Glomerular visceral epithelial cell (primary cell): ENCODE measurements around the gene PCDHGA1.
"Not testable (repeated sequence)": the region's sequence is repeated elsewhere in the genome, so short reads cannot be mapped to it uniquely, and the experiment has no call there.

Source experiments
- DNase-seq: peaks from one replicate; pipeline ENCODE4 v3.0.0-alpha.2; 2016; ENCODE audit errors: extremely low spot score

The PCDHGA1 gene

DNA sequence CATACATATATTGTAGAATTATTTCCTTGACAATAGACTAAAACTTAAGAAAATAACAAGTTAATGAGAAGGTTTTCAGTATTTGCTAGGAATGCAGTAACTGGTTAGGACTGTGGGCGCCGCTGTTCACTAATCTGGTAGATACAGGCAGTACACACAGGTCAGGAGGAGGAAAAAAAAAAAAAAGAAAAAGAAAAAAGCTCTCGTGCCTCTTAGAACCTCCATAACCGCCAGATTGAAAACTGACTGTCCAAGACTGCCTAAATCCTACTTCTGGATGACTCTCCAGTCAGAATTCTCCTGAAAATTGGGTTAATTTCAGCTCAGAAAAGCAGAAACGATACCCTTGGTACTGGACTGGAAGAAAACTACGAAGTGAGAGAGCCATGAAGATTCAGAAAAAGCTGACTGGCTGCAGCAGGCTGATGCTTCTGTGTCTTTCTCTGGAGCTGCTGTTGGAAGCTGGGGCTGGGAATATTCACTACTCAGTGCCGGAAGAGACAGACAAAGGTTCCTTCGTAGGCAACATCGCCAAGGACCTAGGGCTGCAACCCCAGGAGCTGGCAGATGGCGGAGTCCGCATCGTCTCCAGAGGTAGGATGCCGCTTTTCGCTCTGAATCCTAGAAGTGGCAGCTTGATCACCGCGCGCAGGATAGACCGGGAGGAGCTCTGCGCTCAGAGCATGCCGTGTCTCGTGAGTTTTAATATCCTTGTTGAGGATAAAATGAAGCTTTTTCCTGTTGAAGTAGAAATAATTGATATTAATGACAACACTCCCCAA, at the start of gene PCDHGA1:
PCDHGA1 (plus strand) TSS at position 216 of the 782 bp plus-strand sequence.
- peak; percentile 19 for DNase-seq

DNA sequence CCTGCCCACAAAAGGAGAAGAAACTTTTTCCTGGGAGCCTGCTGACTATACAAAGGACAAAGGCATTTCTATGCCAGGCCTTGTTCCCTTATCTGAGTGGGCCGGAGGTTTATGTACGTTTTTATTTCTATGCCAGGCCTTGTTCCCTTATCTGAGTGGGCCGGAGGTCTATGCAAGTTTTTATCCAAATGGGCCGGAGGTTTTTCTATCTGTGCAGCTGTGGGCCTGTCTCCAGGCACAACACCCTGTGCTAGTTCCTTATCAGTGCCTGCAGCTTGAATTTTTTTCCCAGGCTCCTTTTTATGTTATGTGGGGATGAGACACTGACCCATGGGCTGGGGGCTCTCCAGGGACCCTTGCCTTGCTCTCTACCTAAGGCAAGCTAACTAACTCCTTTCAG, 31.9 kb upstream of the PCDHGA1 start:
- no peak for DNase-seq

DNA sequence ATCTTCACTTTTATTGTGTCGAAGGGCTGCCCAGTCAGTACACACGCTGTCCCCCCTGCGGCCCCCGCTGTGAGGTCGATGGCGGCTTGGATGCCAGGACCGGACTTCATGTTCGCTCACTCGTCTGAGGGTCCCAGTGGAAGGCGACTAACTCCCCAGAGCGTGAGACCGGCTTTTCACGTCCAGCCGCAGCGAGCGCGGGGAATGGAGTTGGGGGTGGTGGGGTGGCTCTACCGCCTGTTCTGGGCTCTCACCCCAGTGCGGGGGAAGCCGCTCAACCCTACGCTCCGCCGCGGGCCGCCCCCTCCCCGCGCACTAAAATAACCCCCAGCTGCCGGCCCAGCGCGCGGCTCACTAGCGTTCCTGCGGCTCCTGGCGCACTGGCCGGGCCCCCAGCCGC, 26.6 kb upstream of the PCDHGA1 start, which contains the start of gene SLC25A2:
SLC25A2 (minus strand) TSS at position 294 of the 400 bp plus-strand sequence; CDS start at position 110, 184 bp downstream.
- no peak for DNase-seq

DNA sequence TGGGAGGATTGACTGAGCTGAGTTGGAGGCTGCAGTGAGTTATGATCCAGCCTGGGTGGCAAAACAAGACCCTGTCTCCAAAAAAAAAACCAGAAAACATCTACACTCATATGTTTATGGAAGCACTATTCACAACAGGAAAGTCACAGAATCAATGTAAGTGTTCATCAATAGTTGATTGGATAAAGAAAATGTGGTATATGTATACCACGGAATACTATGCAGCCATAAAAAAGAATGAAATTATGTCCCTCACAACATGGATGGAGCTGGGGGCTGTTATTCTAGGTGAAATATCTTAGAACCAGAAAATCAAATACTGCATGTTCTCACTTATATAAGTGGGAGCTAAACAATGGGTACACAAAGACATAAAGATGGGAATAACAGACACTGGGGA, 23.7 kb upstream of the PCDHGA1 start:
- no peak for DNase-seq

DNA sequence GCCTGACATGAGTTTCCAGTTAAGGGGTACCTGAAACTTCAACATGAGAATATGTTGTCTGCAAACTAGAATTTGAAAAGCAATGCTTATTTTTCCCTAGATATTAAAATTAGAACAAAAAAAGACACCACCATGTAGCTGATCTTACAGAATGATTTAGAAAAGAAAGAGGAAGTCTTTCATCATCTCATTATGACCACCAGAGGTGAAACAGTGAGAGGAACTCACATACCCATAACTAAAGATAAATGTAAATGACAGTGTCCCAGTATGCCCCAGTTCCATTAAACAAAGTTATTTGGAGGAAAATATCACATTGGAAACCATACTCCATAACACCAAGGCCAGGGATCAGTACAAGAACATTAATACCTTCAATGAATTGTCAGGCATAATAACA, 16.6 kb upstream of the PCDHGA1 start:
- no peak for DNase-seq

DNA sequence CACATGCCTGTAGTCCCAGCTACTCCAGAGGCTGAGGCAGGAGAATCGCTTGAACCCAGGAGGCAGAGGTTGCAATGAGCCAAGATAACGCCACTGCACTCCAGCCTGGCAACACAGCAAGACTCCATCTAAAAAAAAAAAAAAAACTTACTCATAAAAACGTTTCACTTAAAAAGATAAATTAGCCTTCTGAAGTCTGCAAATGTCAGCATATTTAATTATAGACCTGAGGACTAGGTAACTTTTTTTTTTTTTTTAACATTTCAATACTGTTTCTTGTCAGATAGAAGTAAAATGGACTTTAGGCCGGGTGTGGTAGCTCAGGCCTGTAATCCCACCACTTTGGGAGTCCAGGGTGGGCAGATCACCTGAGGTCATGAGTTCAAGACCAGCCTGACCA, 13.4 kb upstream of the PCDHGA1 start:
- not testable (repeated sequence) for DNase-seq

DNA sequence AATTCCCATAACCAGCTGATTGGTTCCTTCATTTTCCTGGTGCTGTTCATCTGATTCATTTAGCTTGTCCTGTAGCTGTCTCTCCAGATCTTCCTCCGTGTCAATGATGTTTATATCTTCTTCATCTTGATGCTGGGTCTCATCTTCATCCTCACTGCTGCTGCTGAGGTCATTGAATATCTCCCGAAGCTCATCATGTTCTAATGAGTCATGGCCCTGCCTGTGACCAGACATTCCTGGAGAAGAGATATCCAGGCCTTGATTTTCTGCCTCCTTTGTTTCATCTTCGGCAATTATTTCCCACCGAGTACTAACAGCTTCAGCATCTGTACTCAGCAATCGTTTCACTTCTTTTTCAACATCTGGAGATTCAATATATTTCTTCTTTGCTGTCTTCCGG, 11.1 kb upstream of the PCDHGA1 start:
- DNase-seq: peak; percentile 12

DNA sequence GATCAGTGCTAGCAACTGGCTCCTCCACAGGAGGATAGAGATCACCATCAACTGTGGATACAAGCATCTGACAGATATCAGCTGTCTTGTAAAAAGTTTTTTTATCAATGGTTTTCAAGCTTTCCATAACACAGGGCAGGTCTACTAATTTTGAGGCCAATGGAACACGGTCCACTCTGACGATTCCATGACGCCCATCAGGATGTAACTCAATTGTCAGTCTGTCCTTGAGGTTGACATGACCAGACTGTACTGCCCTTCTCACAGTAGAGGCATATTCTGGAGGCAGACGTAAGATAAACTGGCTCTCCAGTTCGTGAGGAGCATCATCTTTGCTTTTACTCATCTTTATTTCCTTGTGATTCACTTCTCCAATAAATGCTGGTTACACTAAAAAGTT, 10.6 kb upstream of the PCDHGA1 start:
- no peak for DNase-seq

DNA sequence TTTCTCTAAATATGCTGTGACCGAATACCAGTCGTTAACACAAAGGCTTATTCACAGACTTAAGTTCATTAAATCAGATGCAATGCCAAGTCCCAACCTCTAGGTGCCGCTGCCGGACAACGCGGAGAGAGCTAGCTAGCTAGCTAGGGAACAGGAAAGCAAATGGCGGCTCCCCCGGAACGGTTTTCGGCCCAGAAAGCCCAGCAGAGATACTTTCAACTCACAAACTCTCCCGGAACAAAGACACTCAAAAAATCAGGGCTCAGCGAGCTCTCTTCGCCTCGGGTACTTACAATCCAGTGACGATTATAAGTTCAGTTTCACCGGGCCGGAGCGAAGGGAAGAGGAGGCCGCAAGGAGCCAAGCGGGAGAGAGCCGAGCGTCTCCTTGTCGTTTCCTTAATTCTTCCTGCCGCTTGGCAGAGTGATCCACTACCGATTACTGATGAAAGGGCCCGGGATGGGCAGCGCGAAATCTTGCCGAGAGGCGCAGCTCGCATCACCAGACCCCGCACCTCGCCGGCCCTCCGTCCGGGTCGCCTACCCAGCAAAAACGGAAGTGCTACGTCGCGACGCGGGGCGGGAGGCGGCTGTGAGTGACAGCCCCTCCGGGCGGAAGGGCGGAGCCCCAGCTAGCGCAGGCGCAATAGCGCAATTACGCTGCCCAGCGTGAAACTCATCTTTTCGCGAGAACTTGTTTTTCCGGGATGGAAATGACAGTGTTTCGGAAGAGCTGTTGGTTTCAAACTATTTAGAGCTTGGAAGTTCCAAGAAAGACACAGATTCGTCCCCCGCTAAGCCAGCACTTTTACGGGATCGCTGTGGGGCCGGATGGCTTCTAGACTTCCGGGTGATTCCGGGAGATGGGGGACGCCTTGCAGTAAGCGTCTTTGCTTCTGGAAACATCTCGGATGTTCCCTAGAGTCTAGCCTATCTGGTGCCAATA, 9.8 kb upstream of the PCDHGA1 start, which contains the start of gene TAF7:
TAF7 (minus strand) TSS at position 560 of the 945 bp plus-strand sequence. CDS start 740 bp downstream, outside the sequence.
- peak; percentile 96 for DNase-seq

DNA sequence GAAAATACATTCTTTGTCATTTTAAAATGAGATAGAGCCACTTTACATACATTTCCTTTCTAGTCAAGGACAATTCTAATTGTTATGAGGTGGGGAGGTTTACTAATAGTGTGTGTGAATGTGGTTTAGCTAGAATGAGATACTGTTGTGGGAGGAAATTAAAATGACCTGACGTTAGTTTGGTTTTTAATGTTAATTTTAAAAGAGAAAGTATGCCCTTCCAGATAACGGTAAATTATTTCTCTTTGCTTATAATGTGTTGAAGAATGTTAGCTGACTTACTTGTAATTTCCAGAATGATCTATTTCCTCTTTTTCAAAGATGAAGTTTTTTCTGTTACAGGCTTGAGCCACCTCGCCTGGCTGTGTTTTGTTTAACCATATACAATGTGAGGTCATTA, 8.1 kb upstream of the PCDHGA1 start:
- DNase-seq: no peak

DNA sequence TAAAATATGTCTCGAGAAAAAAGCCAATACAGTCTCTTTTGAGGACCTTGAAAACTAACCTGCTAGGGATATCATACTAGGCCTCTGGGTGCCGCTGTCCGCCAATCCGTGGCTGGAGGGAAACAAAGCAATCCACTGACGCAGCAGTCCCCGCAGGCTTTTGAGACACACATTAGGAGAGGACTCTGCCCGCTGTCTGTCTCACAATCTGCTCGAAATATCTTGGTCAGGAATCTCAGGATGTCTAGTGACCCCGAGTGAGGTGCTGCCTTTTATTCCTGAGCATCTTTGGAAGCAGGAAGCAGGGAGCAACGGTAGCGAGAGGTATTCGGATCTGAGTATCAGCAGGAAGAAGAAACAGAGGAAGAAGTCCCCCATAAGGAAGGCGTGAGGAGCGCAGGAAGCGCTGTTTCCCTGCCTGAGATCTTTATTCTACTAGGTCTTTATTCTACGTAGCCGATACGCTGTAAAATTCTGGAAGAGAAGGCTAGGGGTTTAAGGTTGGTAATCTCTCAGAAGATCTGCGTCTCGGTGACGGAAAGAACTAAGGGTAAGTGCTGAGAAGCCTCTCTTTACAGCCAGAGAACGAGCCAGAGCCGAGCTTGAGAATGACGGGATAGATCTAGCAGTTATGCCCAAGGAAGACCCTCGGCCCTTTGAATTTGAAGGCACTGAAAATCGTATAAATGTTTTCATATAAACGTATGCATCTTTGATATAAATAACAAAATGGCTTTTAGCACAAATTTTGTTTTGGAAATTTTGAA, 4.0 kb upstream of the PCDHGA1 start:
- DNase-seq: peak; percentile 40

DNA sequence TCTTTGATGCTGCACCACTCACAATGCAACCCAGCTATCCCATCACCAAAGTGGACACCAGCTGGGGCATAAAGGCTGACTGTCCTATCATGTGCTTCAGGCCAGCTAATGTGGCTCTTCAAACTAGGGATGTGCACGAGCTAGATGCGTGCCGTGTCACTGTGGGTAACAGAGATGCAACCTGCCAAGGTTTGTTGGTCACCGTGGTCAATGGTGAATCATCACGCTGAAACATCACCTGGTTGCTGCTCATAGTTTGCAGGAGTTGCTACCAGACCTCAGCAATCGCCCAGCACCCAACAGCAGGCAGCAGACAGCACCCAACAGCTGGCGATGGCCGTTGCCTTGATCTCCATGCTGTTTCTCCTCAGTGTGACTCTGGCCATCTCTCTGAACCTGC, 2.1 kb upstream of the PCDHGA1 start:
- peak; percentile 51 for DNase-seq

DNA sequence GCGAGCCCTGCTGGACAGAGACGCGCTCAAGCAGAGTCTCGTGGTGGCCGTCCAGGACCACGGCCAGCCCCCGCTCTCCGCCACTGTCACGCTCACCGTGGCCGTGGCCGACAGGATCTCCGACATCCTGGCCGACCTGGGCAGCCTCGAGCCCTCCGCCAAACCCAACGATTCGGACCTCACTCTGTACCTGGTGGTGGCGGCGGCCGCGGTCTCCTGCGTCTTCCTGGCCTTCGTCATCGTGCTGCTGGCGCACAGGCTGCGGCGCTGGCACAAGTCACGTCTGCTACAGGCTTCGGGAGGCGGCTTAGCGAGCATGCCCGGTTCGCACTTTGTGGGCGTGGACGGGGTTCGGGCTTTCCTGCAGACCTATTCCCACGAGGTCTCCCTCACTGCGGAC, 2.3 kb downstream of the PCDHGA1 start:
- DNase-seq: not testable (repeated sequence)

DNA sequence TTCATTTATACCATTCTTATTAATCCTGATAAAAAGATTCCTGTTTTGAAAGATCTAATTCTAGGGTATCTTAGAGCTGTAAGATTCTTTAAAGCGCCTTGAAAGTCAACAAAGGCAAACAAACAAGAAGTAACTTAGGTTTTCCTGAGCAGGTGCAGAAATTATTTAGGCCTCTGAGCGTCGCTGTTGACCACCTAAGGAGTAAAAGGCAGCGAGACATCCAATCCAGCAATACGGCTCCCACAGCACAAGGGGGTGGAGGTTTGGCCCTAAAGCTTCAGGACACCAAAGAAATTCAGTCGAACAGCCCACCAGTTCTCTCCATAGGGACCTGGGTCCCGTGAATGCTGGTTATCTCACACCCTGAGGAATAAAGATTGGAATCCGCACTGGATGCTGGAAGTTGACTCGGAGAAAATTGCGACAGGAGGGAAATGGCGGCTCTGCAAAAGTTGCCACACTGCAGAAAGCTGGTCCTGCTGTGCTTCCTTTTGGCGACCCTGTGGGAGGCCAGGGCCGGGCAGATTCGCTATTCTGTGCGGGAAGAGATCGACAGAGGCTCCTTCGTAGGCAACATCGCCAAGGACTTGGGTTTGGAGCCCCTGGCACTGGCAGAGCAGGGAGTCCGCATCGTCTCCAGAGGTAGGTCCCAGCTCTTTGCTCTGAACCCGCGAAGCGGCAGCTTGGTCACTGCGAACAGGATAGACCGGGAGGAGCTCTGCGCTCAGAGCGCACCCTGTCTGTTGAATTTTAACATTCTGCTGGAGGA, 8.4 kb downstream of the PCDHGA1 start, which contains the start of gene PCDHGA2:
PCDHGA2 (plus strand) TSS at position 223 of the 769 bp plus-strand sequence.
- DNase-seq: peak; percentile 28

DNA sequence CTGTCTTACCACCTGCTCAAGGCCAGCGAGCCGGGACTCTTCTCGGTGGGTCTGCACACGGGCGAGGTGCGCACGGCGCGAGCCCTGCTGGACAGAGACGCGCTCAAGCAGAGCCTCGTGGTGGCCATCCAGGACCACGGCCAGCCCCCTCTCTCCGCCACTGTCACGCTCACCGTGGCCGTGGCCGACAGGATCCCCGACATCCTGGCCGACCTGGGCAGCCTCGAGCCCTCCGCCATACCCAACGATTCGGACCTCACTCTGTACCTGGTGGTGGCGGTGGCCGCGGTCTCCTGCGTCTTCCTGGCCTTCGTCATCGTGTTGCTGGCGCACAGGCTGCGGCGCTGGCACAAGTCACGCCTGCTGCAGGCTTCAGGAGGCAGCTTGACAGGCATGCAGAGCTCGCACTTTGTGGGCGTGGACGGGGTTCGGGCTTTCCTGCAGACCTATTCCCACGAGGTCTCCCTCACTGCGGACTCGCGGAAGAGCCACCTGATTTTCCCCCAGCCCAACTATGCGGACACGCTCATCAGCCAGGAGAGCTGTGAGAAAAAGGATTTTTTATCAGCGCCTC, 10.6 kb downstream of the PCDHGA1 start:
- not testable (repeated sequence) for DNase-seq

DNA sequence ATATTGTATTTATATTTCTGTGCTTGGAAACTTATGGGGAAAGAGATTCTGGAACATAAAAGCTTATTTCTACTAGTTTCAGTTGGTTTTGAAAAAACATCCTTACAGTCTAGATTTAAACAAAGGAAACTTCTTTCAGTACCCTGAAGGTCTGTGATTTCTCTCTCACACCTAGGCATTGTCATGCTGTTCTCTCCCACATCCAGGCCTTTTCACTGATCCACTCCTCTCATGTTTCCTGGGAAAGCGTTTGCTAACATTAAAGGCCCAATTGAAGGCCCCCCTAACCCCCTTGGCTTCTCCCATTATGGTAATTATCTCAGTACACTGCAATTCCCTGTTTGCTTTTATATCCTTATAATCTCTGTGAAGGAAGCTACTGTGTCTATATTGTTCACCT, 12.5 kb downstream of the PCDHGA1 start:
- no peak for DNase-seq

DNA sequence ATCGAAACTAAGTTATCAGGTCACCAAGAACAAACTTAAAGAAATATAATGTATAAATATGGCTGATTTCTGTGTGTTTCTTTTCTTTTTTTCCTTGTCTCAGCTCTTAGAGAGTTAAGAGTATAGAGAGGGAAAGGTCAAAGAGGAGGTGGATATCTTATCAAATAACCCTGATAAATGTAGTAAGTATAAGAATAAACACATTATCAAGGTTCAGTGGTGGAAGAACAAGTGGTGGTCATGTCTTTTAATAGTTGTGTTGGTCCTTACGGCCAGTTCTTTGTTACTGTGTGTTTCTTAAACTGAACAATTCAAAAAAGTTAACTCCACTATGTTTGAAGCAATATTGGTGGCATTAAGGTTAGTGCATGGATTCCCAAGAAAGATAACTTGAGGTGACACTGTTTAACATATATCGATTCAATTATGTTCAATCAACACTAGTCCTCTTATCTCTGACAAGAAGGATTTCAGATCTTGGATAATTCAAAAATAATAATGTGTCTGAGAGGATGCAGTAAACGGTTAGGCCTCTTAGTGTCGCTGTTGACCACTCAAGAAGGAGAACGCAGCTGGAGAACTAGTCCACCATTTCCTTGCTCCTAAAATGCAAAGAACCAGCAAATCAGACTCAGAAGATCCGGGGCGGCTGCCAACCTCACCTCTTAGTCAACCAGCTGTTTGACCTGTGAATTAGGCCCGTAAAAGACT, 13.1 kb downstream of the PCDHGA1 start, which contains the start of gene PCDHGA3:
PCDHGA3 (plus strand) TSS at position 588 of the 711 bp plus-strand sequence. CDS start 205 bp downstream, outside the sequence.
- peak; percentile 61 for DNase-seq

DNA sequence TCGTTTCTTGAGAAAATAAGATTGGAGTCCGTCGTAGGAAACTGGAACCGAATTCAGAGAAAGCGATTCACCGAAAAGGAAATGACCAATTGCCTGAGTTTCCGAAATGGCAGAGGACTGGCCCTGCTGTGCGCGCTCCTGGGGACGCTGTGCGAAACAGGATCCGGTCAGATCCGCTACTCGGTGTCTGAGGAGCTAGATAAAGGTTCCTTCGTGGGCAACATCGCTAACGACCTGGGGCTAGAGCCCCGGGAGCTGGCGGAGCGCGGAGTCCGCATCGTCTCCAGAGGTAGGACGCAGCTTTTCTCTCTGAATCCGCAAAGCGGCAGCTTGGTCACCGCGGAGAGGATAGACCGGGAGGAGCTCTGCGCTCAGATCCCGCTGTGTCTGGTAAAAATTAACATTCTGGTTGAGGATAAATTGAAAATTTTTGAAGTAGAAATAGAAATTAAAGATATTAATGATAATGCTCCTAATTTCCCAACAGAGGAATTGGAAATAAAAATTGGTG, 13.7 kb downstream of the PCDHGA1 start:
- no peak for DNase-seq

DNA sequence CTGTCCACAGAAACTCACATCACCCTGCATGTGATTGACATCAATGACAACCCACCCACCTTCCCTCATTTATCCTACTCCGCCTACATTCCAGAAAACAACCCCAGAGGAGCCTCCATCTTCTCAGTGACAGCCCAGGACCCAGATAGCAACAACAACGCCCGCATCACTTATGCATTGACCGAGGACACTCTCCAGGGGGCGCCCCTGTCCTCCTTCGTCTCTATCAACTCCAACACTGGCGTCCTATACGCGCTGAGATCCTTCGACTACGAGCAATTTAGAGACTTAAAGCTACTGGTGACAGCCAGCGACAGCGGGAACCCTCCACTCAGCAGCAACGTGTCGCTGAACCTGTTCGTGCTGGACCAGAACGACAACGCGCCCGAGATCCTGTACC, 15.0 kb downstream of the PCDHGA1 start:
- no peak for DNase-seq
